ENCODE results near the gene SEPHS2.

DNA sequence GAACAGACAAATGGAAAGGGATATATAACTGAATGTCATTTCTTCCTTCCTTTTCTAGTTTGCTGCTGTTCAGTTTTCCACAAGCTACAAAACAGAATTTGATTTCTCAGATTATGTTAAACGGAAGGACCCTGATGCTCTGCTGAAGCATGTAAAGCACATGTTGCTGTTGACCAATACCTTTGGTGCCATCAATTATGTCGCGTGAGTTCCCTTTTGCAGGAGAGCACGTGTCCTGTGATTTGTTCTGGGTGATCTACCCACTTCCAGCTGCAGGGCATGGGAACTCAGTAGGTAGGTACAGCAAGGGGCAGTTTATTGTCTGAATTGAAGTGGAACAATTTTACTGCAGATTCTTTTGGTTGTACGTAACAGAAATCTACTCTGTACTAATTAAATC lies 35.7 kb upstream of the SEPHS2 start:
- TF ChIP-seq, protein P1, sequence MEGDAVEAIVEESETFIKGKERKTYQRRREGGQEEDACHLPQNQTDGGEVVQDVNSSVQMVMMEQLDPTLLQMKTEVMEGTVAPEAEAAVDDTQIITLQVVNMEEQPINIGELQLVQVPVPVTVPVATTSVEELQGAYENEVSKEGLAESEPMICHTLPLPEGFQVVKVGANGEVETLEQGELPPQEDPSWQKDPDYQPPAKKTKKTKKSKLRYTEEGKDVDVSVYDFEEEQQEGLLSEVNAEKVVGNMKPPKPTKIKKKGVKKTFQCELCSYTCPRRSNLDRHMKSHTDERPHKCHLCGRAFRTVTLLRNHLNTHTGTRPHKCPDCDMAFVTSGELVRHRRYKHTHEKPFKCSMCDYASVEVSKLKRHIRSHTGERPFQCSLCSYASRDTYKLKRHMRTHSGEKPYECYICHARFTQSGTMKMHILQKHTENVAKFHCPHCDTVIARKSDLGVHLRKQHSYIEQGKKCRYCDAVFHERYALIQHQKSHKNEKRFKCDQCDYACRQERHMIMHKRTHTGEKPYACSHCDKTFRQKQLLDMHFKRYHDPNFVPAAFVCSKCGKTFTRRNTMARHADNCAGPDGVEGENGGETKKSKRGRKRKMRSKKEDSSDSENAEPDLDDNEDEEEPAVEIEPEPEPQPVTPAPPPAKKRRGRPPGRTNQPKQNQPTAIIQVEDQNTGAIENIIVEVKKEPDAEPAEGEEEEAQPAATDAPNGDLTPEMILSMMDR (conservative IDR thresholded peaks at IDR 0.05; ENCODE audit: low read depth in 2 of 2), result no peak
- TF ChIP-seq POLR2AphosphoS5 (IDR thresholded peaks at IDR 0.05; ENCODE audit: low read depth) (no peak), EZH2 (IDR thresholded peaks at IDR 0.05; ENCODE audit: low read depth, unreplicated experiment) (no peak), CREB1 (CRISPR knock-in tag; IDR thresholded peaks at IDR 0.05; ENCODE audit: low read depth) (no peak), EZH2phosphoT487 (IDR thresholded peaks at IDR 0.05; ENCODE audit: unreplicated experiment) (no peak)
- TF ChIP-seq, protein P2, sequence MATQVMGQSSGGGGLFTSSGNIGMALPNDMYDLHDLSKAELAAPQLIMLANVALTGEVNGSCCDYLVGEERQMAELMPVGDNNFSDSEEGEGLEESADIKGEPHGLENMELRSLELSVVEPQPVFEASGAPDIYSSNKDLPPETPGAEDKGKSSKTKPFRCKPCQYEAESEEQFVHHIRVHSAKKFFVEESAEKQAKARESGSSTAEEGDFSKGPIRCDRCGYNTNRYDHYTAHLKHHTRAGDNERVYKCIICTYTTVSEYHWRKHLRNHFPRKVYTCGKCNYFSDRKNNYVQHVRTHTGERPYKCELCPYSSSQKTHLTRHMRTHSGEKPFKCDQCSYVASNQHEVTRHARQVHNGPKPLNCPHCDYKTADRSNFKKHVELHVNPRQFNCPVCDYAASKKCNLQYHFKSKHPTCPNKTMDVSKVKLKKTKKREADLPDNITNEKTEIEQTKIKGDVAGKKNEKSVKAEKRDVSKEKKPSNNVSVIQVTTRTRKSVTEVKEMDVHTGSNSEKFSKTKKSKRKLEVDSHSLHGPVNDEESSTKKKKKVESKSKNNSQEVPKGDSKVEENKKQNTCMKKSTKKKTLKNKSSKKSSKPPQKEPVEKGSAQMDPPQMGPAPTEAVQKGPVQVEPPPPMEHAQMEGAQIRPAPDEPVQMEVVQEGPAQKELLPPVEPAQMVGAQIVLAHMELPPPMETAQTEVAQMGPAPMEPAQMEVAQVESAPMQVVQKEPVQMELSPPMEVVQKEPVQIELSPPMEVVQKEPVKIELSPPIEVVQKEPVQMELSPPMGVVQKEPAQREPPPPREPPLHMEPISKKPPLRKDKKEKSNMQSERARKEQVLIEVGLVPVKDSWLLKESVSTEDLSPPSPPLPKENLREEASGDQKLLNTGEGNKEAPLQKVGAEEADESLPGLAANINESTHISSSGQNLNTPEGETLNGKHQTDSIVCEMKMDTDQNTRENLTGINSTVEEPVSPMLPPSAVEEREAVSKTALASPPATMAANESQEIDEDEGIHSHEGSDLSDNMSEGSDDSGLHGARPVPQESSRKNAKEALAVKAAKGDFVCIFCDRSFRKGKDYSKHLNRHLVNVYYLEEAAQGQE (IDR thresholded peaks at IDR 0.05; ENCODE audit: unreplicated experiment), result no peak
